Natural killer cell (primary cell): ENCODE data around the gene SSH2. TPM values are rescaled to one million over a fixed set of nuclear protein-coding genes. Genes with fewer than 3 reads are reported as not detected.

Experiments
- ATAC-seq, 3 donors: fragments of 150-1000 bp in 2 of 3; fragments of 200-7000 bp in 1 of 3; cut with Tn5 transposase; 1 replicate in 1 of 3; 2 replicates in 2 of 3; pipeline ENCODE4 v1.10.0; 2021; ENCODE audit warnings: mild to moderate bottlenecking in 2 of 3, moderate library complexity in 2 of 3
- DNase-seq, 2 donors: peaks; one replicate each; pipeline versions ENCODE4 v3.0.0 to v3.0.0-alpha.2; 2013 to 2021; ENCODE audit warnings: mixed read lengths in 1 of 2
- H3K27ac ChIP-seq: one replicate; pipeline ENCODE4 v1.5.1; 2013; ENCODE audit warnings: mild to moderate bottlenecking, low read length
- H3K27me3 ChIP-seq: one replicate; pipeline ENCODE4 v1.6.1; 2013; ENCODE audit warnings: low read length; ENCODE audit not compliant: control insufficient read depth, insufficient read depth
- H3K36me3 ChIP-seq: one replicate; pipeline ENCODE4 v1.6.1; 2013; ENCODE audit warnings: low read length; ENCODE audit not compliant: control insufficient read depth, insufficient read depth
- H3K4me1 ChIP-seq: one replicate; pipeline ENCODE4 v1.6.1; 2013; ENCODE audit warnings: low read length; ENCODE audit not compliant: control insufficient read depth, insufficient read depth
- H3K4me3 ChIP-seq: one replicate; pipeline ENCODE4 v1.5.1; 2013; ENCODE audit warnings: low read length
- H3K9me3 ChIP-seq: one replicate; pipeline ENCODE4 v1.6.1; 2013; ENCODE audit warnings: low read length; ENCODE audit not compliant: control insufficient read depth, insufficient read depth
- H3K27ac Mint-ChIP-seq, 2 donors: one replicate each; pipeline ENCODE4 v1.8.0; 2022; ENCODE audit warnings: mild to moderate bottlenecking in 2 of 2, mixed read lengths in 2 of 2, moderate library complexity in 1 of 2
- H3K27me3 Mint-ChIP-seq, 2 donors: one replicate each; pipeline ENCODE4 v1.8.0; 2022; ENCODE audit warnings: low read depth in 2 of 2, mixed read lengths in 2 of 2
- H3K36me3 Mint-ChIP-seq: one replicate; pipeline ENCODE4 v1.8.0; 2022; ENCODE audit warnings: mixed read lengths
- H3K4me1 Mint-ChIP-seq, 2 donors: one replicate each; pipeline ENCODE4 v1.8.0; 2022; ENCODE audit warnings: mixed read lengths in 2 of 2
- H3K4me3 Mint-ChIP-seq: one replicate; pipeline ENCODE4 v1.8.0; 2022; ENCODE audit warnings: mild to moderate bottlenecking, moderate library complexity, mixed read lengths
- H3K9me3 Mint-ChIP-seq, 2 donors: one replicate each; pipeline ENCODE4 v1.8.0; 2022; ENCODE audit warnings: mixed read lengths in 2 of 2
- WGBS: methylation state at CpG from one replicate; pipeline ENCODE4 v1.1.7; 2013; ENCODE audit warnings: missing lambda C conversion rate; ENCODE audit not compliant: insufficient coverage; 5-methylcytosine and 5-hydroxymethylcytosine counted together
- intact Hi-C: fragments of 100-400 bp; cut with micrococcal nuclease; formaldehyde crosslinking; loops from one replicate; pipeline ENCODE4 v1.14.2; 2022
- total RNA-seq, 4 donors: library from RNA; stranded (reverse); fragments of 120-200 nt in 1 of 4; gene quantifications; one replicate each; pipeline versions ENCODE4 v1.2.3 to v1.2.4, GENCODE V29; 2013 to 2022
- TF ChIP-seq, protein P1 (sequence below): fragments of 200-600 bp; IDR thresholded peaks from one replicate; pipeline ENCODE4 v1.8.0; 2022; ENCODE audit warnings: antibody characterized with exemption

Gene SSH2
- total RNA-seq, 3 donors from 2014 or later (not counting 1 experiment from before 2014, with no cell fraction given) = 124 to 166 (median 144) TPM

DNA sequence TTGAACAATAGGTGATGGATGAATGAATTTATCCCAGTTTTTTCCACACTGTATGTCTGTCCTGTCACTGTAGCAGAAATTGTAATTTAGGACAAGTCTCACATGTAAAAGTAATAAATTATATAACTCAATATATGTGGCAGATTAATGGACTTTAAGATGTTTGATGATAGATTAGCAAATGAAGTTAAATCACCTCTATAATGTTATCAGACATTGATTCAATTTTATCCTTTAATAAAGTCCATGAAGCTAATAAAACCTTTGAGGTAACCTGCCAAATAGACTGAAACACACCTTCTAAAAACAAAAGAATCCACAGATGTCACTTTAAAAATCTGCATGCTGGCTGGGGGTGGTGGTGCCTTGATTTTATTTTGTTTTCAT, 224.0 kb downstream of the SSH2 start:
- peak overlapping the region; percentile 17 for H3K4me3 ChIP-seq
- peak overlapping the region; percentile 92 for H3K27ac Mint-ChIP-seq
- no peaks in the 10 kb centered on the region for H3K9me3 ChIP-seq
- H3K27me3 Mint-ChIP-seq = no peaks in the 10 kb centered on the region
- intact Hi-C loops = loop anchor here (1.0 to 5.0 kb wide), 3 partner anchors 17 to 54 kb away; no protein-coding TSS in a partner anchor
- H3K4me3 Mint-ChIP-seq = peak overlapping the region; percentile 93
- H3K4me1 Mint-ChIP-seq = peaks cover 46 to 48% of the 10 kb centered on the region in 2 donors
- peaks cover 35% of the 10 kb centered on the region for H3K4me1 ChIP-seq
- peaks cover 8% of the 10 kb centered on the region for H3K36me3 Mint-ChIP-seq
- no peaks in the 10 kb centered on the region for H3K27me3 ChIP-seq
- H3K27ac ChIP-seq = peak overlapping the region; percentile 83
- peaks cover 11% of the 10 kb centered on the region for H3K36me3 ChIP-seq
- TF ChIP-seq, protein P1, sequence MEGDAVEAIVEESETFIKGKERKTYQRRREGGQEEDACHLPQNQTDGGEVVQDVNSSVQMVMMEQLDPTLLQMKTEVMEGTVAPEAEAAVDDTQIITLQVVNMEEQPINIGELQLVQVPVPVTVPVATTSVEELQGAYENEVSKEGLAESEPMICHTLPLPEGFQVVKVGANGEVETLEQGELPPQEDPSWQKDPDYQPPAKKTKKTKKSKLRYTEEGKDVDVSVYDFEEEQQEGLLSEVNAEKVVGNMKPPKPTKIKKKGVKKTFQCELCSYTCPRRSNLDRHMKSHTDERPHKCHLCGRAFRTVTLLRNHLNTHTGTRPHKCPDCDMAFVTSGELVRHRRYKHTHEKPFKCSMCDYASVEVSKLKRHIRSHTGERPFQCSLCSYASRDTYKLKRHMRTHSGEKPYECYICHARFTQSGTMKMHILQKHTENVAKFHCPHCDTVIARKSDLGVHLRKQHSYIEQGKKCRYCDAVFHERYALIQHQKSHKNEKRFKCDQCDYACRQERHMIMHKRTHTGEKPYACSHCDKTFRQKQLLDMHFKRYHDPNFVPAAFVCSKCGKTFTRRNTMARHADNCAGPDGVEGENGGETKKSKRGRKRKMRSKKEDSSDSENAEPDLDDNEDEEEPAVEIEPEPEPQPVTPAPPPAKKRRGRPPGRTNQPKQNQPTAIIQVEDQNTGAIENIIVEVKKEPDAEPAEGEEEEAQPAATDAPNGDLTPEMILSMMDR = no peak
- DNase-seq = no peak
- ATAC-seq = no peak
- H3K9me3 Mint-ChIP-seq = no peaks in the 10 kb centered on the region

DNA sequence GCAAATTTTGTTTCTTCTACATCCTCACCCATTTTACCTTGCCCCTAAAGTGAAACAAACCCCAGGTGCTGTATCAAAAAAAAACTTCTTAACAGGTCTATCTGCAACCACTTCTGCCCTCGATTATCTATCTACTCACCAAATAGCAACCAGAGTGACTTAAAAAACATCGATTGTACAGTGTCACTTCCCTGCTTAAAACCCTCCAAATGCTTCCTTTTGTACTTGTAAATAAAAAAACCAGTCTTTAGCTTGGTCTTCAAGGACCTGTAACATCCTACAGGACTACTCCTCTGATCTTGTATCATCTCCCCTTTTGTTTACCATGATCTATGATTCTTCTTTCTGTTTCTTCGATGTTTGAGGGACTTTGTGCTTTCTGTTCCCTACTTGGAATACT, 224.6 kb downstream of the SSH2 start:
- no peak overlapping the region for H3K4me3 ChIP-seq
- Mint-ChIP-seq H3K27ac (peak overlapping the region; percentile 92), H3K36me3 (peaks cover 8% of the 10 kb centered on the region), H3K27me3 (no peaks in the 10 kb centered on the region), H3K4me3 (peak overlapping the region; percentile 54), H3K4me1 (peaks cover 41 to 43% of the 10 kb centered on the region in 2 donors), H3K9me3 (no peaks in the 10 kb centered on the region)
- peaks cover 15% of the 10 kb centered on the region for H3K36me3 ChIP-seq
- no peaks in the 10 kb centered on the region for H3K9me3 ChIP-seq
- intact Hi-C loops = loop anchor here (5.0 kb wide), 1 partner anchor 37 kb away; no protein-coding TSS in a partner anchor
- TF ChIP-seq, protein P1 = no peak
- WGBS = 11% methylated on average over 3 of the region's 3 CpGs
- DNase-seq (peak in 1 of 2 donors; percentile 52), ATAC-seq (no peak)
- peaks cover 35% of the 10 kb centered on the region for H3K4me1 ChIP-seq
- no peaks in the 10 kb centered on the region for H3K27me3 ChIP-seq
- H3K27ac ChIP-seq = peak overlapping the region; percentile 83

DNA sequence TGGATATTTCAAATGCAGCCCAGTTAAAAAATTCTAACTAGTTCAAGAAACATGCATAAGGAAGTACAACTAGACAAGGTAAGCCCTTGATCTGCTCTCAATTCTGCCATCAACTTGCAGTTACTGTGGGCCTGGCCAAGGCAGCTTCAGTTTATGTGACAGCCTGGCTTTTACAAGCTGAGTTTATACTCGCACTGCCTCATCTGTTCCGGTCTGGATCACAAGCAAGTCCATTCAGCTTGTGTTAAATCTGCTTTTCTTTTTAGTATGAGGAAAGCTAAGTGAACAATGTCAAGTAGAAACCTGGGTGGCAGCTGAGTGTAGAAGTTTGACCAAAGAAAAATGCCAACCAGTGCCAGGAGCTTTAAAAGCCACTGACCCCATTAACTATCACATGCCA, 230.7 kb downstream of the SSH2 start:
- H3K27ac Mint-ChIP-seq = peak overlapping the region; percentile 90
- no peak for DNase-seq
- Histone ChIP-seq H3K27me3 (no peaks in the 10 kb centered on the region), H3K27ac (peak overlapping the region; percentile 38), H3K9me3 (no peaks in the 10 kb centered on the region), H3K4me3 (no peak overlapping the region), H3K36me3 (peaks cover 56% of the 10 kb centered on the region), H3K4me1 (peaks cover 24% of the 10 kb centered on the region)
- peak overlapping the region; percentile 42 for H3K4me3 Mint-ChIP-seq
- intact Hi-C loops = loop anchor here (2.0 kb wide), 1 partner anchor 80 kb away; no protein-coding TSS in a partner anchor
- no peaks in the 10 kb centered on the region for H3K27me3 Mint-ChIP-seq
- peaks cover 16% of the 10 kb centered on the region for H3K36me3 Mint-ChIP-seq
- H3K9me3 Mint-ChIP-seq = no peaks in the 10 kb centered on the region
- TF ChIP-seq, protein P1 = no peak
- peaks cover 52 to 53% of the 10 kb centered on the region in 2 donors for H3K4me1 Mint-ChIP-seq
- ATAC-seq = no peak
- 82% methylated on average over 2 of the region's 2 CpGs for WGBS

DNA sequence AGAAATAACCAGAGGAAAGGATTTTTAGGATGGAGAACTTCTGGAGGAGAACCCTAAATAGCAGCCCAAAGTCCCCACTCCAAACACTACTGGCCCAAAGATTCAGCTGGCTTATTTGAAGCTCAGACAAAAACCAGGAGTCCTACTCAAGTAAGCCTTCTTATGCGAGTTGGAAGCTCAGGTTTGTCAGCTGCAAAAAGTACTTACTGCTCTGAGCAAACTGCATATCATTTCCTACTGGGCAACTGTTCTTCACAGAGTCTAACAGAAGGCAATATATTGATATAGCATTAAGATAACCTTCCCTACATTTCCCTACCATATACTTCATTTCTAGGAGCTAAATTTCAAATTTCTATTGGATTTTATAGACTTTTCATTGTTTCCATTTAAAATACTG, 231.2 kb downstream of the SSH2 start:
- H3K36me3 Mint-ChIP-seq = peaks cover 16% of the 10 kb centered on the region
- peaks cover 52 to 53% of the 10 kb centered on the region in 2 donors for H3K4me1 Mint-ChIP-seq
- TF ChIP-seq, protein P1 = no peak
- H3K9me3 ChIP-seq = no peaks in the 10 kb centered on the region
- peak overlapping the region; percentile 90 for H3K27ac Mint-ChIP-seq
- peak overlapping the region; percentile 84 for H3K4me3 Mint-ChIP-seq
- H3K4me3 ChIP-seq = no peak overlapping the region
- H3K36me3 ChIP-seq = peaks cover 59% of the 10 kb centered on the region
- H3K4me1 ChIP-seq = peaks cover 22% of the 10 kb centered on the region
- 71% methylated on average over 1 of the region's 1 CpG for WGBS
- H3K27me3 ChIP-seq = no peaks in the 10 kb centered on the region
- ATAC-seq (peak in 1 of 3 donors; percentile 4), DNase-seq (no peak)
- intact Hi-C loops = loop anchor here (2.0 kb wide), 1 partner anchor 80 kb away; no protein-coding TSS in a partner anchor
- H3K27me3 Mint-ChIP-seq = no peaks in the 10 kb centered on the region
- peak overlapping the region; percentile 62 for H3K27ac ChIP-seq
- H3K9me3 Mint-ChIP-seq = no peaks in the 10 kb centered on the region
